Activated naive CD8-positive, alpha-beta T cell treated with anti-CD3 and anti-CD28 coated beads, Interleukin-2, amount 50 U/mL, for 24 hours (primary cell): ENCODE data around the gene MRPL10.
"Not testable (repeated sequence)": the region's sequence is repeated elsewhere in the genome, so short reads cannot be mapped to it uniquely, and the experiment has no call there.

Experiments used
- ATAC-seq: fragments of 150-1000 bp; cut with Tn5 transposase; one replicate; pipeline ENCODE4 v1.10.0; 2021
- DNase-seq: peaks from one replicate; pipeline ENCODE4 v3.0.0; 2021
- H3K27ac Mint-ChIP-seq: one replicate; pipeline ENCODE4 v1.8.0; 2021; ENCODE audit warnings: mild to moderate bottlenecking, mixed read lengths
- H3K27me3 Mint-ChIP-seq: one replicate; pipeline ENCODE4 v1.8.0; 2021; ENCODE audit warnings: mixed read lengths
- H3K36me3 Mint-ChIP-seq: one replicate; pipeline ENCODE4 v1.8.0; 2021; ENCODE audit warnings: low read depth, mixed read lengths
- H3K4me1 Mint-ChIP-seq: one replicate; pipeline ENCODE4 v1.8.0; 2021; ENCODE audit warnings: mixed read lengths
- H3K4me3 Mint-ChIP-seq: one replicate; pipeline ENCODE4 v1.8.0; 2021; ENCODE audit warnings: mild to moderate bottlenecking, moderate library complexity, mixed read lengths
- H3K9me3 Mint-ChIP-seq: one replicate; pipeline ENCODE4 v1.8.0; 2021; ENCODE audit warnings: mixed read lengths

The MRPL10 gene

DNA sequence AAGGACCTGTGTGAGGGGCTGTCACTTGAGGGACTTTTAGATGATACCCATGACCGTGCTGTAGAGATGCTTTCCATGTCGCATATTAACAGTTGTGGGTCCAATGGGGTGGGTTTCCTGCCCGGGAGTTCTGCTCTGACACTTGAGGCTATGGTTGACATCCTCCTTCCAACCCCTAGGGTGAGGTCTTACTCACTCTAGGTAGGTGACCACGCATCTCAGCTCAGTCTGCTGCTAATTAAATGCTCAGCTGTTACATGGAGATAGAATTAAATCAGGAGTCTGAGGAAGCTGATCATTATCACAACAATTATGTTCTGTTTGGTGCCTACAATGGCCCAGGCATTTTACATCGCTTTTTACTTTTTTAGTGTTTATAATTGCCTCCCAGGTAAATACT is 49.9 kb downstream of the MRPL10 start:
- no peaks in the 10 kb centered on the region for H3K36me3 Mint-ChIP-seq
- no peak overlapping the region for H3K27ac Mint-ChIP-seq
- ATAC-seq = no peak
- no peaks in the 10 kb centered on the region for H3K4me1 Mint-ChIP-seq
- no peak for DNase-seq
- H3K27me3 Mint-ChIP-seq = peaks cover 55% of the 10 kb centered on the region
- no peaks in the 10 kb centered on the region for H3K9me3 Mint-ChIP-seq
- H3K4me3 Mint-ChIP-seq = no peak overlapping the region

DNA sequence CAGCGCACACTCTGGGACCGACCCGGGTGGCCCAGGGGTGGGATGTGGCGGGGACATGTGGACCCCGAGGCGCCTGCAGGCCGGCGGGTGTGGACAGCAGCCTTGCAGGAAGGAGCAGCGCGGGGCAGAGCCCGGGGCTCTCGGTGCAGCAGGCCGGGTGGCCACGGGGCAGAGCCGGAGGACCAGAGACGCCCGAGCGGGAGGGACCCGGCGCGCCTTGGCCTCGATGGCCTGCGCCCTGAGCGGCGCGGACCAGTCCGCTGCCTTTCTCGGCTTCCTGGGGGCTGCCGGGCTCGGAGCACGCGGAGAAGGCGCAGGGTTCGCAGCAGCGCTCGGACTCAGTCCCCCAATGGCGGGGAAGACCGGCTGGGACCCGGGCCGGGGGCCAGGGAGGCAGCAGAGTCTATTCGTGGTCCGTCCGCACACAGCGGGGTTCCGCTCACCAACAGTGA is 53.1 kb downstream of the MRPL10 start:
- DNase-seq (no peak), ATAC-seq (no peak)
- Mint-ChIP-seq H3K27ac (no peak overlapping the region), H3K27me3 (peaks cover 55% of the 10 kb centered on the region), H3K4me3 (no peak overlapping the region), H3K4me1 (no peaks in the 10 kb centered on the region), H3K9me3 (no peaks in the 10 kb centered on the region), H3K36me3 (no peaks in the 10 kb centered on the region)

DNA sequence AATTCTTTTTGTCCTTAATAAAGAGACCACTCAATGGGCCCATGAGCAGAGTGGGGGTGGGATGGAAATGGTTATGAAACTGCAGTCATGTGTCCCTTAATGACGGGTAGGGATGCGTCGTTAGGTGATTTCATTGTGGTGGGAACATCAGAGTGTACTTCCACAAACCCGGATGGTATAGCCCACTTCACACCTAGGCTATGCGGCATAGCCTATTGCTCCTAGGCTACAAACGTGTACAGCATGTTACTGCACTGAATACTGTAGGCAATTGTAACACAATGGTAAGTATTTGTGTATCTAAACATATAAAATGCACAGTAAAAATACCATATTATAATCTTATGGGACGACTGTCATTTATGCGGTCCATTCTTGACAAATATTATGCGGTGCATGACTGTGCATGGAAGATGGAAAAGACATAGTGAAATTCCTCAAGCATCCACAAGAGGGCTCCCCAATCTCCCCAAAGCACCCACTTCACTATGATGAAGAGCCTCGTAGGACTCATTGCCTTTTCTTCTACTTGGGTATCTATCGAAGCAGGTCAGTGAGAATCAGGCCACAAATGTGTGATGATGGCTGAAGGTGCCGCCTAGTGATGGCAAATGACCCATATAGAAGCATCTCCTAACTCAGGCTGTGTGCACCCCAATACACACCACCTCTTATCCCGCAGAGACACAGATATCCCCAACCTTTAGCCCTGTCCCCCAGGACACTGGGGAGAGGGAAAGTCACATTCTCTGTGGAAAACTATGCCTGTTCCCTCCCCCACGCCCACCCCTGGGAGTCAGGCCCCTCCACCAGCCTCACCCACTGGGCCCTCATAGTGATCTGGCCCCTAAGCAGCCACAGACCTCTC is 54.8 kb downstream of the MRPL10 start:
- ATAC-seq (peak; percentile 56), DNase-seq (peak; percentile 24)
- no peaks in the 10 kb centered on the region for H3K9me3 Mint-ChIP-seq
- no peak overlapping the region for H3K27ac Mint-ChIP-seq
- no peak overlapping the region for H3K4me3 Mint-ChIP-seq
- no peaks in the 10 kb centered on the region for H3K36me3 Mint-ChIP-seq
- H3K4me1 Mint-ChIP-seq = no peaks in the 10 kb centered on the region
- peaks cover 51% of the 10 kb centered on the region for H3K27me3 Mint-ChIP-seq

DNA sequence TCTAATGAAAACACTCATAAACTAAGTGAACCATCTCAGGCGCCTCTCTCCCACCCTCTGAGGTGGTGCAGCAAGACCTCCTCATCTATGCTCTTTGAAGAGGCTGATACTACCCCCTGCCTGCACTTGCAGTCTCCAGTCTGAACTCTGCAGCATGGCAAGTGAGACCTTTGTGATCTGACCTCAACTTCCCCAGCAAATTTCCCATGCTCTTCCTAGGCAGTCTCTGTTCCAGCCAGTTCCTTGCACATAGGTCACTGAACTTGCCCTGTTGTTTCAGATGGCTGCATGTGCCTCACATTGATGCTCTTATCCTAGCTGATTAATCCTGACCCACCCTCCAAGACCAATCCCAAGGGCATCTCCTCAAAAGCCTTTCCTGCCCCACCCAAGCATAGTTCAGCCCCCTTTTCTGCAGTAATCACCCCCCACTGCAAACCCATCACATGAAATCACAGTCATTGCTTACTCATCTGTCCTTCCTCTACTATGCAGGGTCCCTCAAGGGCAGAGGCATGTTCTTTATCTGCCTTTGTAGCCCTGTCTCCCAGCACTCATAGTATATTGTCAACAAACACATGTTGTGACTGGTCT is 56.3 kb downstream of the MRPL10 start:
- ATAC-seq = no peak

DNA sequence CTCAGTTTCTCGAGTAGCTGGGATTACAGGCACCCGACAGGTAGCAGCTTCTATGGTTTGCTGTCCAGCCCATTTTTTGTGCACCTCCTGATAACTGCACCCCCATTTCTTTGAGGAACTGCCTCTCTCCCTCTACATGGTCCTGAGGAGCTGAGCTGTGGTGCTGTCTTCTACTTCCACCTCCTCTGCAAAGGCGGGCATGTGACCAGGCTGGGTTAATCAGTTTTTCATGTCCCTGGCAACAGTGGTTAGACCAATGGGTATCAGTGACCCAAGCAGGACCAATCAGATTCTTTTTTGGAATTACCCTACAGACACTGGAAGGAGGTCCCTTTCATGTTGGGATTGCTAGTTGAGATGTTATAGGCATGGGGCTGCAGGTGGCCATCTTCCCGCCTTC is 57.0 kb downstream of the MRPL10 start:
- Mint-ChIP-seq H3K4me3 (no peak overlapping the region), H3K27ac (no peak overlapping the region), H3K27me3 (peaks cover 41% of the 10 kb centered on the region), H3K36me3 (no peaks in the 10 kb centered on the region), H3K9me3 (peaks cover 4% of the 10 kb centered on the region), H3K4me1 (no peaks in the 10 kb centered on the region)
- no peak for DNase-seq
- ATAC-seq = no peak

More for the DNA sequence above, 56.3 kb downstream of the MRPL10 start:
- Mint-ChIP-seq H3K27ac (no peak overlapping the region), H3K27me3 (peaks cover 47% of the 10 kb centered on the region), H3K9me3 (peaks cover 4% of the 10 kb centered on the region), H3K4me1 (no peaks in the 10 kb centered on the region), H3K36me3 (no peaks in the 10 kb centered on the region), H3K4me3 (no peak overlapping the region)
- no peak for DNase-seq

DNA sequence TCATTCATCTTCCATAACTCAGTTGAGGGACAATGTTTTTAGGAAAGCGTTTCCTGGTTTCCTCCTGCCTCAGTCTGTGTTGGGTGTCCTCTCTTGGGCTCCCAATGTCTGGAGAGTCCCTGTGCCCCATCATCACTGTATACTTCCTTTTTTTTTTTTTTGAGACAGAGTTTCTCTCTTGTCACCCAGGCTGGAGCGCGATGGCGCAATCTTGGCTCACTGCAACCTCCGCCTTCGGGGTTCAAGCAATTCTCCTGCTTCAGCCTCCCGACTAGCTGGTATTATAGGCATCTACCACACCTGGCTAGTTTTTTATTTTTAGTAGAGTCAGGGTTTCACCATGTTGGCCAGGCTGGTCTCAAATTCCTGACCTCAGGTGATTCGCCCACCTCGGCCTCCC is 57.7 kb downstream of the MRPL10 start:
- not testable (repeated sequence) for H3K4me3 Mint-ChIP-seq, H3K9me3 Mint-ChIP-seq, ATAC-seq, H3K27ac Mint-ChIP-seq, DNase-seq, H3K4me1 Mint-ChIP-seq, H3K36me3 Mint-ChIP-seq
- peaks cover 37% of the 10 kb centered on the region for H3K27me3 Mint-ChIP-seq
